Lung (tissue), 12 donors: ENCODE data around the gene SLC37A4. TPM values are rescaled to one million over a fixed set of nuclear protein-coding genes. Genes with fewer than 3 reads are reported as not detected.

Experiments
- ATAC-seq: fragments of 200-7000 bp; cut with Tn5 transposase; one replicate; pipeline ENCODE4 v1.9.1; 2020; ENCODE audit warnings: moderate number of reproducible peaks; ENCODE audit not compliant: insufficient read depth, low FRiP score
- DNase-seq, 3 donors: peaks; one replicate each; pipeline ENCODE4 v3.0.0-alpha.2; 2013 to 2017
- H3K27ac ChIP-seq, 2 donors: one replicate each; pipeline ENCODE4 v1.5.1; 2013; ENCODE audit warnings: mild to moderate bottlenecking in 2 of 2, moderate library complexity in 2 of 2, control low read depth in 1 of 2, inconsistent platforms in 1 of 2, low read depth in 1 of 2, low read length in 1 of 2
- H3K27me3 ChIP-seq, 3 donors: one replicate each; pipeline ENCODE4 v1.5.1; 2013; ENCODE audit warnings: low read length in 2 of 3; ENCODE audit not compliant: control insufficient read depth in 3 of 3, insufficient read depth in 3 of 3
- H3K36me3 ChIP-seq, 4 donors: one replicate each; pipeline ENCODE4 v1.5.1; 2013; ENCODE audit warnings: low read length in 4 of 4, mild to moderate bottlenecking in 1 of 4, moderate library complexity in 1 of 4; ENCODE audit not compliant: control insufficient read depth in 4 of 4, insufficient read depth in 4 of 4
- H3K4me1 ChIP-seq, 5 donors: one replicate each; pipeline ENCODE4 v1.5.1; 2013; ENCODE audit warnings: low read length in 5 of 5, mild to moderate bottlenecking in 2 of 5, moderate library complexity in 1 of 5; ENCODE audit not compliant: control insufficient read depth in 5 of 5, insufficient read depth in 5 of 5
- H3K4me3 ChIP-seq: one replicate; pipeline ENCODE4 v1.5.1; 2013; ENCODE audit warnings: mild to moderate bottlenecking, control low read depth, moderate library complexity
- H3K9ac ChIP-seq, 2 donors: one replicate each; pipeline ENCODE4 v1.5.1; 2013; ENCODE audit warnings: low read length in 2 of 2, control low read depth in 1 of 2; ENCODE audit not compliant: insufficient read depth in 1 of 2
- H3K9me3 ChIP-seq, 4 donors: one replicate each; pipeline ENCODE4 v1.5.1; 2013; ENCODE audit warnings: low read length in 3 of 4, mild to moderate bottlenecking in 1 of 4, moderate library complexity in 1 of 4; ENCODE audit not compliant: control insufficient read depth in 4 of 4, insufficient read depth in 3 of 4
- WGBS, 2 donors: extraction: QIAGEN DNeasy Blood & Tissue Kit; methylation state at CpG; one replicate each; pipeline ENCODE4 v1.1.7; 2013; 5-methylcytosine and 5-hydroxymethylcytosine counted together
- polyA plus RNA-seq, 2 donors: library from polyadenylated mRNA; stranded (reverse); fragments of 200-250 nt; gene quantifications; one replicate each; pipeline ENCODE4 v1.2.1, GENCODE V29; 2013
- total RNA-seq, 2 donors: library from RNA; depleted of rRNA in 1 of 2; stranded (reverse); fragments of >200 nt in 1 of 2; gene quantifications; one replicate each; pipeline ENCODE4 v1.2.1, GENCODE V29; 2014 to 2021
- TF ChIP-seq, protein P1 (sequence below): IDR thresholded peaks from 2 replicates; pipeline ENCODE4 v1.5.1; 2012; ENCODE audit warnings: mild to moderate bottlenecking; ENCODE audit errors: control extremely low read depth, extremely low read depth
- donor health status: control.
- donor health status: control.
- donor health status: Bipolar disorder and iron deficiency.
- donor health status: healthy.
- donor health status: DM: yes; HTN: yes; CAD: no.

SLC37A4 gene
- total and polyA plus RNA-seq, 4 donors, result 8.2 to 16.2 (median 13.5) TPM

GRCh38 chr11:119067371-119068222, 36.9 kb upstream of the SLC37A4 start, which contains the start of gene VPS11:
Gene VPS11, plus strand, starts transcription at chr11:119067818. Its CDS starts 6 bp downstream, at chr11:119067824.
- Histone ChIP-seq H3K4me1 (peaks cover 0 to 11% (median 4%) of the 10 kb centered on the region in 5 donors), H3K27ac (peak within 1 kb of the TSS; percentile 85 to 87), H3K27me3 (no peaks in the 10 kb centered on the region), H3K36me3 (peaks cover 8 to 19% (median 15%) of the 10 kb centered on the region in 4 donors), H3K9ac (peak within 1 kb of the TSS in 1 of 2 donors; percentile 84), H3K9me3 (no peaks in the 10 kb centered on the region), H3K4me3 (peak within 1 kb of the TSS; percentile 95)
- 0% methylated on average over 49 of the region's 49 CpGs for WGBS, 2 donors
- peak; percentile 96 to 97 (median 97) for DNase-seq
- peak; percentile 98 for ATAC-seq
- TF ChIP-seq, protein P1, sequence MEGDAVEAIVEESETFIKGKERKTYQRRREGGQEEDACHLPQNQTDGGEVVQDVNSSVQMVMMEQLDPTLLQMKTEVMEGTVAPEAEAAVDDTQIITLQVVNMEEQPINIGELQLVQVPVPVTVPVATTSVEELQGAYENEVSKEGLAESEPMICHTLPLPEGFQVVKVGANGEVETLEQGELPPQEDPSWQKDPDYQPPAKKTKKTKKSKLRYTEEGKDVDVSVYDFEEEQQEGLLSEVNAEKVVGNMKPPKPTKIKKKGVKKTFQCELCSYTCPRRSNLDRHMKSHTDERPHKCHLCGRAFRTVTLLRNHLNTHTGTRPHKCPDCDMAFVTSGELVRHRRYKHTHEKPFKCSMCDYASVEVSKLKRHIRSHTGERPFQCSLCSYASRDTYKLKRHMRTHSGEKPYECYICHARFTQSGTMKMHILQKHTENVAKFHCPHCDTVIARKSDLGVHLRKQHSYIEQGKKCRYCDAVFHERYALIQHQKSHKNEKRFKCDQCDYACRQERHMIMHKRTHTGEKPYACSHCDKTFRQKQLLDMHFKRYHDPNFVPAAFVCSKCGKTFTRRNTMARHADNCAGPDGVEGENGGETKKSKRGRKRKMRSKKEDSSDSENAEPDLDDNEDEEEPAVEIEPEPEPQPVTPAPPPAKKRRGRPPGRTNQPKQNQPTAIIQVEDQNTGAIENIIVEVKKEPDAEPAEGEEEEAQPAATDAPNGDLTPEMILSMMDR, result no peak

- ATAC-seq, result no peak
- no peaks in the 10 kb centered on the region for H3K9me3 ChIP-seq
- peak in 1 of 3 donors; percentile 11 for DNase-seq
- 69 to 86% methylated on average over 4 of the region's 4 CpGs for WGBS, 2 donors
- peaks cover 0 to 7% (median 5%) of the 10 kb centered on the region in 4 donors for H3K36me3 ChIP-seq
- H3K4me1 ChIP-seq, result peaks cover 0 to 11% (median 5%) of the 10 kb centered on the region in 5 donors
- TF ChIP-seq, protein P1, result no peak
- no peak overlapping the region for H3K9ac ChIP-seq
- no peak overlapping the region for H3K27ac ChIP-seq
- no peak overlapping the region for H3K4me3 ChIP-seq
- H3K27me3 ChIP-seq, result no peaks in the 10 kb centered on the region
These were observed 34.7 kb upstream of the SLC37A4 start for GRCh38 chr11:119065369-119065768.

DNA sequence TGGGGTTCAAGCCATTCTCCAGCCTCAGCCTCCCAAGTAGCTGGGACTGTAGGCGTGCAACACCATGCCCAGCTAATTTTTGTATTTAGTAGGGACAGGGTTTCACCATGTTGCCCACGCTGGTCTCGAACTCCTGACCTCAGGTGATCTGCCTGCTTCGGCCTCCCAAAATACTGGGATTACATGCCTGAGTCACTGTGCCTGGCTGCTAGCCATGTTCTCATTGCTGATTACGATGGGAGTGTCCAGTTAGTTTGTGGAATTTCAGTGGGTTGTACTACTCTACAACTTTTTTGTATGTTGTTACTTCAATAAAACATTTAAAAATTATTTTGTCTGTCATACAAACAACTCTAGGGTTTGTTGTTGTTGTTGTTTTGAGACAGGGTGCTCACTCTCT, 32.1 kb upstream of the SLC37A4 start:
- TF ChIP-seq, protein P1, result no peak
- Histone ChIP-seq H3K9ac (no peak overlapping the region), H3K9me3 (no peaks in the 10 kb centered on the region), H3K27me3 (no peaks in the 10 kb centered on the region), H3K4me1 (peaks cover 0 to 11% (median 7%) of the 10 kb centered on the region in 5 donors), H3K4me3 (no peak overlapping the region), H3K36me3 (peaks cover 0 to 3% (median under 1%) of the 10 kb centered on the region in 4 donors), H3K27ac (no peak overlapping the region)
- DNase-seq, result no peak
- WGBS, 2 donors, result 79 to 86% methylated on average over 5 of the region's 5 CpGs
- ATAC-seq, result no peak
